Immature natural killer cell (primary cell): ENCODE results near the gene C9. TPM values are rescaled to one million over a fixed set of nuclear protein-coding genes. Genes with fewer than 3 reads are reported as not detected.
A peak's percentile ranks its signal among the peaks of the same experiment; 100 is the strongest.

Experiments
- DNase-seq, 3 donors: peaks; one replicate each; pipeline ENCODE4 v3.0.0; 2022; ENCODE audit warnings: mixed read lengths in 1 of 3
- H3K27ac Mint-ChIP-seq, 6 donors: one replicate each; pipeline ENCODE4 v1.8.0; 2020; ENCODE audit warnings: mixed read lengths in 6 of 6, mild to moderate bottlenecking in 5 of 6, inconsistent platforms in 4 of 6, moderate library complexity in 3 of 6
- H3K27me3 Mint-ChIP-seq, 3 donors: one replicate each; pipeline ENCODE4 v1.8.0; 2020 to 2021; ENCODE audit warnings: low read depth in 3 of 3, mild to moderate bottlenecking in 3 of 3, mixed read lengths in 3 of 3, moderate library complexity in 3 of 3, inconsistent platforms in 1 of 3
- H3K36me3 Mint-ChIP-seq, 3 donors: one replicate each; pipeline ENCODE4 v1.8.0; 2020; ENCODE audit warnings: mixed read lengths in 3 of 3, inconsistent platforms in 2 of 3, mild to moderate bottlenecking in 2 of 3
- H3K4me1 Mint-ChIP-seq, 2 donors: one replicate each; pipeline ENCODE4 v1.8.0; 2020; ENCODE audit warnings: inconsistent platforms in 2 of 2, mild to moderate bottlenecking in 2 of 2, mixed read lengths in 2 of 2, moderate library complexity in 1 of 2
- H3K4me3 Mint-ChIP-seq, 5 donors: one replicate each; pipeline ENCODE4 v1.8.0; 2020; ENCODE audit warnings: mild to moderate bottlenecking in 5 of 5, mixed read lengths in 5 of 5, inconsistent platforms in 3 of 5, moderate library complexity in 3 of 5
- H3K9me3 Mint-ChIP-seq, 6 donors: one replicate each; pipeline ENCODE4 v1.8.0; 2020; ENCODE audit warnings: mild to moderate bottlenecking in 6 of 6, mixed read lengths in 6 of 6, inconsistent platforms in 4 of 6, moderate library complexity in 3 of 6
- polyA plus RNA-seq, 3 donors: library from polyadenylated mRNA; unstranded; fragments of 300-500 nt; fragmentation: Illumina TruSeq; gene quantifications; one replicate each; pipeline ENCODE4 v1.2.3, GENCODE V29; 2021

The C9 gene
- polyA plus RNA-seq, 3 donors from 2014 or later: not detected

DNA sequence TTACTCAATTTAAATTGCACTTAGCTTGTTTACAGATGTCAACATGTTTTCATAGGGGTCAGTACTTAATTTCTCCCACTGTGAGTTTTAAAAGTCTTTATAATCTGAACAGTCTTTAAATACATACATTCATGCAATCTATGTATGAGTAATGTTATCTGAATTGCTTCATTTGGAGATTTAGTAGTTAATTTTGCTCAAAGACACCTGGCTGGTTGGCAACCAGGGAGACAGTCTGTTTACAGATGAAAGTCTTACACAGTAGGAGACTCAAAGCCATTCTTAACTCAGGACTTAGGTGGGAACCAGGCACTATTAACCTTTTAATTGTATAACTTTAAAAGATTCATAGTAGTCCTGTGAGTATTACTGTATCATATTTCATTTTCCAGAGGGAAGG lies 31.2 kb upstream of the C9 start:
- H3K4me3 Mint-ChIP-seq: no peak overlapping the region
- peak overlapping the region in 3 of 6 donors; percentile 10 to 49 (median 29) for H3K27ac Mint-ChIP-seq
- no peaks in the 10 kb centered on the region for H3K27me3 Mint-ChIP-seq
- no peaks in the 10 kb centered on the region for H3K9me3 Mint-ChIP-seq
- peaks cover 52 to 53% of the 10 kb centered on the region in 2 donors for H3K4me1 Mint-ChIP-seq
- no peak for DNase-seq
- peaks cover 19 to 39% (median 35%) of the 10 kb centered on the region in 3 donors for H3K36me3 Mint-ChIP-seq

DNA sequence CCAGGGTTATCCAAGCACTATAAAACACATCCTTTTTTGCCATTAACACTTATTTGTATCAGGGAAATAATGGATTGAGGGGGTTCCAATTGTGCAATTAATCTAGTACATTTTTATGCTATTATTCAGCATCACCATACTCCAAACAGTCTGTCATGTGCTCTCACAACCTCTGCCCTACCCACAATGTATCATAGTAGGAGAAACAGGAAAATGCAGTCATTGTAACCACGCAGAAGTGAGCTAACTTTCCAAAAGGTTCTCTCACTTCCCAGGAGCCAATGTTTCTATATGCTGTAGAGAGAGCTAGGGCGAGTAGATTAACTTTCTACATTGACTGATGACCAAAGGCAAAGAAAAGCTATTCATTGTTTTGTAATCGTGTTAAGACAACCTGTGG lies 30.7 kb upstream of the C9 start:
- H3K27me3 Mint-ChIP-seq: no peaks in the 10 kb centered on the region
- H3K4me3 Mint-ChIP-seq: no peak overlapping the region
- peaks cover 19 to 44% (median 40%) of the 10 kb centered on the region in 3 donors for H3K36me3 Mint-ChIP-seq
- DNase-seq: no peak
- peak overlapping the region in 3 of 6 donors; percentile 10 to 19 (median 17) for H3K27ac Mint-ChIP-seq
- peaks cover 46 to 48% of the 10 kb centered on the region in 2 donors for H3K4me1 Mint-ChIP-seq
- no peaks in the 10 kb centered on the region for H3K9me3 Mint-ChIP-seq

DNA sequence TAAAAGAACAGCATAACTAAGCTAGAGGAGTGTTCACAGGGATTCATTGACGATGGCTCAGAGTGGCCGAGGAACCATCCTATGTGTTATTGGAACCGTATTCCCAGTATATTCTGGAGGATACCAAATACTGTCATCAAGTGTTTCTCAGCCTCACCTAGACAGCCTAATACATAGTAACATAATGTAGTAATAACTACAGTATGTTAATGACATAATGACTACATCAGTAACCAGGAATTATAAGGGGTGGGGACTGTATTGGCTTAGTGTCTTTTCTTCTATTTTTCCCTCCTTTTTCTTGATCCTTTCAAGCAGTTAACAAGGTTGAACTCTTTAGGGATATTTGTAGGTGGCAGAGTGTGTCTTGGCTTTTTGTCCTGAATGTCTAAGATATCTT lies 26.6 kb upstream of the C9 start:
- H3K9me3 Mint-ChIP-seq: no peaks in the 10 kb centered on the region
- H3K27me3 Mint-ChIP-seq: no peaks in the 10 kb centered on the region

DNA sequence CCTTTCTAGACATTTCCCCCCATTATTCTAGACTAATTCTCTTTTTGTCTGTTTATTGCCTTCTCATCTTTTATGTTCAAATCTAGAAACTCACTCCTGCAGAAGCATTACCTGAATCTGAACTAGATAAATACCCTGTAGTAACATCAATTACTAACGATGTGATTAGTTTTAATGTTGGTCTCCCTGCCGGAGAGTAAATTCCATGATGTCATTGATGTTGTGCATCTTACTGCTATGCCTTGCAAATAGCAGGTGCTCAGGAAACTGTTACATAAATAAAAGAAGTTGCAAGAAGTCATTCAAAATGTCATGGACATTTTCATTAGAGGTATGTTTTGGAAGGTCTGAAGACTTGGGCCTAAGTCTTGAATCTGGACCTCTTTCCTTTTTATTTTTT lies 23.0 kb upstream of the C9 start:
- Mint-ChIP-seq H3K36me3 (peaks cover 13 to 53% (median 36%) of the 10 kb centered on the region in 3 donors), H3K4me3 (no peak overlapping the region), H3K4me1 (peaks cover 8 to 18% of the 10 kb centered on the region in 2 donors), H3K27me3 (no peaks in the 10 kb centered on the region), H3K27ac (peak overlapping the region in 1 of 6 donors; percentile 30), H3K9me3 (no peaks in the 10 kb centered on the region)
- no peak for DNase-seq

More for the DNA sequence above, 26.6 kb upstream of the C9 start:
- Mint-ChIP-seq H3K27ac (no peak overlapping the region), H3K4me1 (peaks cover 10 to 11% of the 10 kb centered on the region in 2 donors), H3K36me3 (peaks cover 19 to 44% (median 38%) of the 10 kb centered on the region in 3 donors), H3K4me3 (no peak overlapping the region)
- DNase-seq: no peak

DNA sequence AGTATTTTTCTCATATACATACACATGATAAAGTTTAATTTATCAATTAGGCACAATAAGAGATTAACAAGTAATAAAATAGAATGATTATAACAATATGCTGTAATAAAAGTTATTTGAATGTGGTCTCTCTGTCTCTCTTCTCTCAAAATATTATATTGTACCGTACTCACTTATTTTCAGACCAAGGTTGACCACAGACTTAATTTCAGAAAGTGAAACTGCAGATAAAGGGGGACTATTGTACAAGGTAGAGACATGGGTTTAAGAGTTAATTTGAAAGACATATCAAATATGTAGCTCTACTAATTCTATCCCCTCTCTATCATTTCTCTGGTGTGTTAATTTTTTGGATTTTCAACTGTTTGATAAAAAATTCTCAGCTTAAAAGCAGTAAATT lies 20.0 kb upstream of the C9 start:
- no peak for DNase-seq

DNA sequence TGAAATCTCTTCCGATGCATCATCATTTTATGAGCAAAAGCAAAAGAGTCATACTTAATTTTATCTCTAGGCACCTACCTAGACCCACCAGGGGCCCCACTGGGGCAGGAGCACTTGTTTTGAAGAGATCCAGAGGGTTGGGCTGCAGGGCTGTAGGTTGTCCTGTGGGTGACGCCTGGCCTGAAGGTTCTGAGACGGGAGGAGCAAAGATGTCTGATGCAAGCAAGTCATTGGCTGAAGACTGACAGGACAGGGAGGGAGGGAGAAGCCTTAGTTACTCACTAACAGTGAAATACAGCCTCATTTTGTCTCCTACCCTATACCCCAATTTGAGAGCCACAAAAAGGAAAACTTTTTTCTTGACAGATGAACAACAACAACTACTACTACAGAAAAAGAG lies 17.1 kb upstream of the C9 start:
- Mint-ChIP-seq H3K4me1 (peaks cover 13 to 30% of the 10 kb centered on the region in 2 donors), H3K27me3 (peaks cover 0 to 2% (median 0%) of the 10 kb centered on the region in 3 donors), H3K36me3 (peaks cover 8 to 51% (median 31%) of the 10 kb centered on the region in 3 donors), H3K9me3 (no peaks in the 10 kb centered on the region), H3K27ac (peak overlapping the region in 3 of 6 donors; percentile 0 to 80 (median 7)), H3K4me3 (no peak overlapping the region)
- no peak for DNase-seq

More for the DNA sequence above, 20.0 kb upstream of the C9 start:
- peak overlapping the region in 4 of 6 donors; percentile 20 to 64 (median 42) for H3K27ac Mint-ChIP-seq
- H3K36me3 Mint-ChIP-seq: peaks cover 8 to 53% (median 27%) of the 10 kb centered on the region in 3 donors
- peaks cover 13 to 28% of the 10 kb centered on the region in 2 donors for H3K4me1 Mint-ChIP-seq
- H3K27me3 Mint-ChIP-seq: peaks cover 0 to 2% (median 0%) of the 10 kb centered on the region in 3 donors
- H3K9me3 Mint-ChIP-seq: no peaks in the 10 kb centered on the region
- peak overlapping the region in 1 of 5 donors; percentile 44 for H3K4me3 Mint-ChIP-seq

DNA sequence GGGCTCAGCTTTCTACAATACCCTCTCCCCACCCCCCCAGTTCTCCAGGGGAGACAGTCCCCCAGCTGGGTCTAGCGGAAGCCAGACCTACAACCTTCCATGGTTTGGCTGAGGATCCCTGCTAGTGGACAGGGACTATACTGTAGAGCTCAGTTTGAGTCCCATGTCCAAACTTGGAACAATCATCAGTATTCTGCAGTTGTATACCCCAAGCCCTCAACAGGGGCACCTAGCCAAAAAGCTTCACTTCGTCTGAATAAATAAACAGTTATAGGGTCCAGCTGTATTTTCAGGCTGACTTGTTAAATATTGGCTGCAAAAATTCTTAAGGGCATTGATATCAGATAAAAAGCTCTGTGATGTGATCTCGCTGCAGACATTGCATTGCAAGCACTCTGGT lies 15.4 kb upstream of the C9 start:
- peaks cover 8 to 50% (median 35%) of the 10 kb centered on the region in 3 donors for H3K36me3 Mint-ChIP-seq
- peaks cover 12 to 30% of the 10 kb centered on the region in 2 donors for H3K4me1 Mint-ChIP-seq
- no peak for DNase-seq
- H3K27ac Mint-ChIP-seq: peak overlapping the region in 2 of 6 donors; percentile 33 to 63
- H3K27me3 Mint-ChIP-seq: peaks cover 0 to 2% (median 0%) of the 10 kb centered on the region in 3 donors
- H3K4me3 Mint-ChIP-seq: no peak overlapping the region
- H3K9me3 Mint-ChIP-seq: no peaks in the 10 kb centered on the region

DNA sequence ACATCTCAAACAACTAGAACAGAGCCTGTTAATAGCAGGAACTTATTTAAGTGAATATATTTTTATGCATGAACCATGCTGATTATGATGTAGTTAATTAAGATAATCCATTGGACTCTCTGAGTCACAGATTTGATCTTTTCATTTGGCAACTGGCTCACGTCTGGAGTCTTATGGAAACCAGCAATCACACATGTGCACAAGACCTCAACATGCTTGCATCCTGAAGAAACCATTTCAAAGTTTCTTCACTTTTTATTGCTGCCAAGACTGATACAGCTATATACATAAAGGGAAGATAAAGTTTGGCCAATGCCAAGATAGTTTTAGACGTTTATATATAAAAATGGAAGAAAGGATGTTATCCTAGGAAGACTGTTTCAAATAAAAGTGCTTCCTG lies 13.3 kb upstream of the C9 start:
- H3K9me3 Mint-ChIP-seq: no peaks in the 10 kb centered on the region
- no peak overlapping the region for H3K4me3 Mint-ChIP-seq
- peaks cover 8 to 16% of the 10 kb centered on the region in 2 donors for H3K4me1 Mint-ChIP-seq
- peak overlapping the region in 1 of 6 donors; percentile 13 for H3K27ac Mint-ChIP-seq
- no peak for DNase-seq
- H3K27me3 Mint-ChIP-seq: peaks cover 0 to 2% (median 0%) of the 10 kb centered on the region in 3 donors
- H3K36me3 Mint-ChIP-seq: peaks cover 5 to 47% (median 33%) of the 10 kb centered on the region in 3 donors

DNA sequence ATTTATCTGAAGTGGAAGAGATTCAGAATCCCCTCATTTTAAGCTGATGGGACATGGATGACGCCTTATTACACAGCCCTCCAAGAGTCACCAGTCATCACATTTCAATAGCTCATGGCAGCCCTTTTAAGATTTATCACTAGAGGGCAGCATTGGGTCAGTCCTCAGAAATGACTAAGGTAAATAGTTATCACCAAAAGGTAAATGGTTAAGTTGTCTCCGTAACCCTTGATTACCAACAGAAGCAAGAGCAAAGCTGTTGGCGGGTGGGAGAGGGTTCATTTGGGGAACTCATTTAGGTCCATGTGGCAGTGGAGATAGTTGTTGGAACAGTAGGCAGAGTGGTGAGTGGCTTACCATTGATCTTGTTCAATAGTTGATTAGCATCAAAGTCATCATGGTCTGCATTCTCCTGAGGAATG lies 12.0 kb upstream of the C9 start:
- Mint-ChIP-seq H3K9me3 (no peaks in the 10 kb centered on the region), H3K4me1 (peaks cover 15 to 19% of the 10 kb centered on the region in 2 donors), H3K27ac (peak overlapping the region in 1 of 6 donors; percentile 75), H3K4me3 (no peak overlapping the region), H3K36me3 (peaks cover 0 to 40% (median 25%) of the 10 kb centered on the region in 3 donors), H3K27me3 (peaks cover 0 to under 1% (median 0%) of the 10 kb centered on the region in 3 donors)
- peak; percentile 47 to 58 (median 49) for DNase-seq

DNA sequence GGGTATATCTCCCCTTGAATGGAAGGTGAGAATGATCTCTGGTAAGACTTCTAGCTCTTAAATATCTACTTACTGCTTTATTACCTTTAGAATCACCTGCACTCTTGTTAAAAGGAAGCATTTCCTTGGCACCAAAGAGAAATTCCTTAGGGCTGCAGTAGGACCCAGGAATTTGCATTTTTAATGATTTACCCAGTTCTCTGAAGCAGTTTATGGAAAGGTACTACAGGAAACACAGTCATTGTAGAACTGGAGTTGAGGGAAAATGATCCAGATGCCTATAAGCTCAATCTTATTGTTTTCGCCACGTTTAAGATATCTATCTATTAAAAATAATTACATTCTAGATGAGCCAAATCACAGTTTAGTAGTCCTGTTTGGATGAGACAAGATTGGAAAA lies 9.5 kb upstream of the C9 start:
- Mint-ChIP-seq H3K36me3 (peaks cover 0 to 34% (median 27%) of the 10 kb centered on the region in 3 donors), H3K4me3 (no peak overlapping the region), H3K9me3 (no peaks in the 10 kb centered on the region), H3K4me1 (peaks cover 24 to 28% of the 10 kb centered on the region in 2 donors), H3K27me3 (no peaks in the 10 kb centered on the region), H3K27ac (no peak overlapping the region)
- DNase-seq: no peak

DNA sequence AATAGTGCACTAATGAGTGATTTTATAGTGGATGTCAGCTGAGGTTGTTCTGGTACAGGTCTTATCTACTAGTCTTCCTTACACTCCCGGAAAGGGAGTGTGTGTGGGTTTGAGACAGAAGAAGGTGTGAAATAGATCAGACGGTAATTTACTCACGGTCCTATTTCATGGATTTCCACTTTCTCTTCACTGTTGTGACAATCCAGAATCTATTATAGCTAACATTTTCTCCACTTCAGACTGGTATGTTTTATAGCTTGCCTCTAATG lies 7.0 kb upstream of the C9 start:
- Mint-ChIP-seq H3K36me3 (peaks cover 0 to 25% (median 20%) of the 10 kb centered on the region in 3 donors), H3K27me3 (no peaks in the 10 kb centered on the region), H3K4me3 (peak overlapping the region in 2 of 5 donors; percentile 12 to 41), H3K27ac (peak overlapping the region in 5 of 6 donors; percentile 12 to 68 (median 61)), H3K9me3 (no peaks in the 10 kb centered on the region), H3K4me1 (peaks cover 23 to 25% of the 10 kb centered on the region in 2 donors)
- DNase-seq: no peak

DNA sequence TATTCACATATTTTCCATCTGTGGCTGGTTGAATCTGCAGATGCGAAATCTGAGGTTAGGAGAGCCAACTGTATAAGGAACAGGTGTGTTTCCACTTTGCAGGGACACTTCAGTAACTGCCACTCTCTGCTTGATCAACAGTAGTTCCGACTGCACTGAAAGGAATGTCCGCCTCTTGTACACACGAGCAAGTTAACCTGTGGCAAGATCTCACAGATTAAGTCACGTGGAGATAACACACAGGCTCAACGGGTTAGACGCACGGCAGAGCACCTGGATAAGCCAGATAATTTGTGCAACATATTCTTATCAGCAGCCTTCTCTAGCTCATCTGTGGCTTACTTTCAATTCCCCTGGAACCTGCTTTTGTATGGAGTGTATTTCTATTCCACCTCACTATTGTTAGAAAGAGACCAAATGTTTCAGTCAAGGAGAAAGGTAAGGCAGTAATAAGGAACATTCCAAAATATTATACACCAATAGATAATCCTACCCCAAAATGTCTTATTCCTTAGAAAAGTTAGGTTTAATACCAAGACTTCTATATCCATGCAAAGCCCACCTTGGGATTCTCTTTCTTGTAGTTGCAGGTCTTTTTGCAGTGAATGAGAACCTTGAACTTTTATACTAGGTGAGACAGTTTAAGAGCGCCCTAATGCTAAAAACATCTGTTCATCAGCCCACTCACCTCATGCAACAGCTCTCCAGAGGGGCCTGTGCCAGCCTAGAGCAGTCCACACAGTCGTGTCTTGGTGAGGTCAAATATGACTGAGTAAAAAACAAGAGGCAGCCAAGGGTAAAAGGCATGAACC lies 6.5 kb upstream of the C9 start:
- no peak for DNase-seq
- Mint-ChIP-seq H3K27ac (peak overlapping the region in 5 of 6 donors; percentile 12 to 68 (median 61)), H3K27me3 (no peaks in the 10 kb centered on the region), H3K4me3 (peak overlapping the region in 2 of 5 donors; percentile 12 to 41), H3K36me3 (peaks cover 0 to 23% (median 18%) of the 10 kb centered on the region in 3 donors), H3K4me1 (peaks cover 22 to 23% of the 10 kb centered on the region in 2 donors), H3K9me3 (no peaks in the 10 kb centered on the region)

DNA sequence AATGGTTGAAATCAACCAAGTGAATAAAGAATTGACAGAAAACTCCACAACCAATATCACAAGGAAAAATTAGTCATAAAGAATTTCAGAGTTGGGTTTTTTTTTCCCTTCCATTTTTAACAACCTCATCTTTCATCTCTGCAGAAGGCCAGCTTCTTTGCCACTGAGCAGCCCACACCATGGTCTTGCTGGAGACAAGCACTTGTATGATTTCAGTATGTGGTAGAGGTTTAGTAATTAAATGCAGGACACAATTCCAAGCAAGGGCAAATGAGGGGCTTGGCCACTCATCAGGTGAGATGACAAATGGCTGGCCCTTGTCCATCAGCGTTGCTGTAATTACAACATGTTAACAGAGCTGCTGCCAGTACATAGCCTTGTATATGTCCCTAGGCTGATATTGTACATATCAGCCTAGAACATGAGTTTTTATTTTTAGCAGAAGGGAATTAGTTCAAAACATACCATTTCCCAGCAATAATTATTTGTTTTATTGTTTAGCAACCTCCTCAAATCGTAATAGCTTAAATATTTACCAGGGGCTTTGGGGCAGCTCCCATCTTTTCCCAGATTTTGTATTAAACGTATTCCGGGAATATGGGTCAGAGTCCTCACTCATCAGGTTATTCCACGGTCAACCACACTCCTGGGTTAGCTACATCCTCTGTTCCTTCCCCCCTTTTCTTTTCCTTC lies 5.0 kb upstream of the C9 start:
- no peaks in the 10 kb centered on the region for H3K9me3 Mint-ChIP-seq
- peak overlapping the region in 1 of 6 donors; percentile 15 for H3K27ac Mint-ChIP-seq
- peaks cover 22 to 23% of the 10 kb centered on the region in 2 donors for H3K4me1 Mint-ChIP-seq
- H3K4me3 Mint-ChIP-seq: no peak overlapping the region
- peaks cover 0 to 16% (median 15%) of the 10 kb centered on the region in 3 donors for H3K36me3 Mint-ChIP-seq
- peaks cover 0 to 2% (median 0%) of the 10 kb centered on the region in 3 donors for H3K27me3 Mint-ChIP-seq
- DNase-seq: no peak

DNA sequence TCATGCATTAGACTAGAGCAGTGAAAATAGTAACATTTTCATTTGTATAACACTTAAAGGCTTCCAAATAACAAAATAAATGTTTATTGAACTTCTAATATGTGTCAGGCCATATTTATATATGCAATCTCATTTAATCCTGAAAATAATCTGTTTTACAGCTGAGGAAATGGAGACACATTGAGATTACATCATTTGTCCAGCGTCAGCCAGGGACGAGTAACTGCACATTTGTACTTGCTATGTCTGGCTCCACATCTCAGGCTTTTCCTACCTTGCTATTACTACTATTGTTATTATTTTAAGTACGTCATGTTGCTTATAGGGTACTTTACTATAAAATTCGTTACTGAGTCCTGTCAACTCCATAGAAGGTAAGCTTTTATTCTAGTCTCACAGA lies 3.8 kb upstream of the C9 start:
- Mint-ChIP-seq H3K27me3 (peaks cover 0 to 5% (median 0%) of the 10 kb centered on the region in 3 donors), H3K4me3 (no peak overlapping the region), H3K27ac (no peak overlapping the region), H3K9me3 (no peaks in the 10 kb centered on the region), H3K4me1 (peaks cover 22 to 23% of the 10 kb centered on the region in 2 donors), H3K36me3 (peaks cover 0 to 16% (median 10%) of the 10 kb centered on the region in 3 donors)
- no peak for DNase-seq
